ENCODE data around the gene NEU3.

DNA sequence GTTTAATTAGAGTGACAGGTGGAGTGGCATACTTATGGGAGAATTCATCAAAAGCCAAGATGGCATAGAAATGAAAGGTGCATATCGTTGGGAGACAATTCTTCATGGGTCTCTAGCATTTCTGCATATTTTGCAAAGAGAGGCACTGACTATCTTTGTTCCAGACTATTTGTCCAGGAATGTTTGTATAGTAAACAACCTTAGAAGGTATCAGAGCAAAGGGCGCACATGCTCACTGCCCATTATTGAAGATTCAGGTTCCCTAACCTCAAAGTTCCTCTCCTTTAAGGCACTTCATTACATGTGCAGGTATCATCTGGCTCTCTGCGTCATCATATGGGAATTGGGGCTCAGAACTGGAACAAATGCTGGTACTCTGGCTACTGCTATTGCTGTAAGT, 4.7 kb upstream of the NEU3 start:
- TF ChIP-seq, protein P1, sequence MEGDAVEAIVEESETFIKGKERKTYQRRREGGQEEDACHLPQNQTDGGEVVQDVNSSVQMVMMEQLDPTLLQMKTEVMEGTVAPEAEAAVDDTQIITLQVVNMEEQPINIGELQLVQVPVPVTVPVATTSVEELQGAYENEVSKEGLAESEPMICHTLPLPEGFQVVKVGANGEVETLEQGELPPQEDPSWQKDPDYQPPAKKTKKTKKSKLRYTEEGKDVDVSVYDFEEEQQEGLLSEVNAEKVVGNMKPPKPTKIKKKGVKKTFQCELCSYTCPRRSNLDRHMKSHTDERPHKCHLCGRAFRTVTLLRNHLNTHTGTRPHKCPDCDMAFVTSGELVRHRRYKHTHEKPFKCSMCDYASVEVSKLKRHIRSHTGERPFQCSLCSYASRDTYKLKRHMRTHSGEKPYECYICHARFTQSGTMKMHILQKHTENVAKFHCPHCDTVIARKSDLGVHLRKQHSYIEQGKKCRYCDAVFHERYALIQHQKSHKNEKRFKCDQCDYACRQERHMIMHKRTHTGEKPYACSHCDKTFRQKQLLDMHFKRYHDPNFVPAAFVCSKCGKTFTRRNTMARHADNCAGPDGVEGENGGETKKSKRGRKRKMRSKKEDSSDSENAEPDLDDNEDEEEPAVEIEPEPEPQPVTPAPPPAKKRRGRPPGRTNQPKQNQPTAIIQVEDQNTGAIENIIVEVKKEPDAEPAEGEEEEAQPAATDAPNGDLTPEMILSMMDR (IDR thresholded peaks at IDR 0.05): no peak
- no peak for TF ChIP-seq POLR2A (IDR thresholded peaks at IDR 0.05)

All from prostate gland (tissue), 2 donors.